GM12878 (cell line): ENCODE results near the gene TPRN. TPM values are rescaled to one million over a fixed set of nuclear protein-coding genes. Genes with fewer than 3 reads are reported as not detected.
A peak's percentile ranks its signal among the peaks of the same experiment; 100 is the strongest.

ENCODE experiments used
- ATAC-seq: fragments of 200-7000 bp; cut with Tn5 transposase; 3 replicates; pipeline ENCODE4 v1.9.1; 2020; ENCODE audit warnings: mild to moderate bottlenecking, moderate library complexity
- BruUV-seq: library from RNA; stranded (reverse); fragments of 400-500 nt; replicated peaks from 2 replicates; lab custom pipeline; 2021; lab: Mats Ljungman, UMichigan
- CTCF ChIA-PET: fragments of 300-600 bp; sonication (Branson Sonifier 250); formaldehyde crosslinking; extraction: SDS; loops from one replicate; lab custom pipeline; 2021; ENCODE audit warnings: inconsistent platforms; lab: Yijun Ruan, JAX
- POLR2A ChIA-PET: fragments of 350-600 bp; formaldehyde crosslinking; extraction: SDS; loops from one replicate; lab custom pipeline; 2021; ENCODE audit warnings: inconsistent platforms; lab: Charles Lee
- RAD21 ChIA-PET: fragments of 300-600 bp; sonication (Branson Sonifier 250); formaldehyde crosslinking; loops from one replicate; lab custom pipeline; 2023; ENCODE audit warnings: antibody characterized with exemption; ENCODE audit not compliant: unreplicated experiment; lab: Charles Lee
- SMC1A ChIA-PET: fragments of 300-600 bp; sonication (Branson Sonifier 250); formaldehyde crosslinking; loops from one replicate; lab custom pipeline; 2023; ENCODE audit not compliant: unreplicated experiment, uncharacterized antibody; lab: Charles Lee
- DNase-seq: peaks from one replicate; pipeline ENCODE4 v3.0.0-alpha.2; 2011; ENCODE audit warnings: low read depth, low spot score
- FAIRE-seq: peaks from 3 replicates; lab custom pipeline; 2011; peaks lifted over from hg19 to GRCh38; lab: Jason Lieb, UNC
- H2AFZ ChIP-seq: 2 replicates; pipeline ENCODE4 v1.6.0; 2011; ENCODE audit warnings: low read depth, low read length, control low read depth; ENCODE audit not compliant: control insufficient read depth
- H3K27ac ChIP-seq: 2 replicates; pipeline ENCODE4 v1.5.1; 2011; ENCODE audit warnings: control low read depth; ENCODE audit not compliant: control insufficient read depth, insufficient read depth
- H3K27me3 ChIP-seq, 2 experiments: replicated peaks in 1 of 2; 2 replicates each; pipeline versions ENCODE4 v1.6.0 to v1.6.1; 2011; ENCODE audit warnings: low read length in 1 of 2; ENCODE audit not compliant: control insufficient read depth in 2 of 2, insufficient read depth in 2 of 2
- H3K36me3 ChIP-seq, 2 experiments: 2 replicates each; pipeline ENCODE4 v1.5.1; 2011; ENCODE audit warnings: low read length in 1 of 2; ENCODE audit not compliant: control insufficient read depth in 2 of 2, insufficient read depth in 2 of 2
- H3K4me1 ChIP-seq: 2 replicates; pipeline ENCODE4 v1.6.1; 2011; ENCODE audit warnings: mild to moderate bottlenecking, low read length, moderate library complexity, mixed read lengths; ENCODE audit not compliant: control insufficient read depth, insufficient read depth
- H3K4me2 ChIP-seq: 2 replicates; pipeline ENCODE4 v1.6.0; 2011; ENCODE audit warnings: control low read depth; ENCODE audit not compliant: control insufficient read depth, insufficient read depth
- H3K4me3 ChIP-seq: fragments of 200-600 bp; sonication (generic); 2 replicates; pipeline ENCODE4 v1.5.1; 2016
- H3K79me2 ChIP-seq: 2 replicates; pipeline ENCODE4 v1.6.0; 2011; ENCODE audit warnings: low read length; ENCODE audit not compliant: control insufficient read depth, insufficient read depth
- H3K9ac ChIP-seq: 2 replicates; pipeline ENCODE4 v1.8.0; 2011; ENCODE audit warnings: low read length, control low read depth, mixed read lengths; ENCODE audit not compliant: control insufficient read depth, insufficient read depth
- H3K9me3 ChIP-seq: replicated peaks from 3 replicates; pipeline ENCODE4 v1.5.1; 2011; ENCODE audit warnings: mild to moderate bottlenecking, low read length; ENCODE audit not compliant: control insufficient read depth, insufficient read depth
- H4K20me1 ChIP-seq: 2 replicates; pipeline ENCODE4 v1.6.0; 2011; ENCODE audit not compliant: control insufficient read depth, insufficient read depth
- JUND ChIP-seq: IDR thresholded peaks from 2 replicates; pipeline ENCODE4 v1.6.1; 2012; ENCODE audit warnings: low read depth, mild to moderate bottlenecking, low read length, improper control_type of control experiment, moderate library complexity
- KAT2A ChIP-seq: conservative IDR thresholded peaks from 2 replicates; pipeline ENCODE4 v1.6.1; 2011; ENCODE audit warnings: low read depth, low read length; ENCODE audit not compliant: control insufficient read depth
- RB1 ChIP-seq: fragments of 450-650 bp; formaldehyde crosslinking; IDR thresholded peaks from 2 replicates; pipeline ENCODE4 v1.6.1; 2017; ENCODE audit warnings: mild to moderate bottlenecking, borderline replicate concordance
- RUNX3 ChIP-seq: IDR thresholded peaks from 2 replicates; pipeline ENCODE4 v1.6.1; 2012; ENCODE audit warnings: low read length, inconsistent platforms
- SP1 ChIP-seq: IDR thresholded peaks from one replicate; pipeline ENCODE4 v1.6.1; 2011; ENCODE audit warnings: low read depth, low read length
- TARDBP ChIP-seq: IDR thresholded peaks from 2 replicates; pipeline ENCODE4 v1.6.1; 2016; ENCODE audit warnings: borderline replicate concordance
- ZNF24 ChIP-seq: fragments of 450-650 bp; IDR thresholded peaks from 2 replicates; pipeline ENCODE4 v1.6.1; 2017; ENCODE audit warnings: antibody characterized with exemption, mild to moderate bottlenecking
- whole genome bisulfite sequencing: methylation state at CpG from one replicate; pipeline ENCODE4 v1.1.6; 2016; ENCODE audit warnings: low lambda C conversion rate; ENCODE audit not compliant: insufficient replicate concordance, insufficient coverage; ENCODE audit errors: missing lambda C conversion rate; 5-methylcytosine and 5-hydroxymethylcytosine counted together
- in situ Hi-C: fragments of 300-500 bp; cut with MboI; formaldehyde crosslinking; loops from 9 replicates; pipeline ENCODE4 v1.14.3; 2018; ENCODE audit warnings: mixed read lengths
- intact Hi-C: fragments of 100-400 bp; cut with micrococcal nuclease; formaldehyde crosslinking; loops from one replicate; pipeline ENCODE4 v1.14.2; 2022; ENCODE audit not compliant: unreplicated experiment
- polyA plus RNA-seq, 11 experiments: library from polyadenylated mRNA; depleted of rRNA in 4 of 11; unstranded in 6 of 11; stranded (reverse) in 5 of 11; fragments of >200 nt; fragmentation: Nextera tagmentation in 4 of 11; fragmentation: Illumina TruSeq in 1 of 11; extraction: Ambion mirVana in 4 of 11; extraction: Trizol in 1 of 11; gene quantifications; 1 replicate in 1 of 11; 2 replicates in 10 of 11; pipeline versions ENCODE4 v1.2.1 to v1.2.3, GENCODE V29; 2011 to 2016; ENCODE audit warnings: inconsistent platforms in 2 of 11, missing spikeins in 2 of 11, low read depth in 1 of 11
- total RNA-seq, 4 experiments: library from RNA; depleted of rRNA in 3 of 4; stranded (reverse); fragments of >200 nt in 3 of 4; fragmentation: Illumina TruSeq in 1 of 4; extraction: Trizol in 1 of 4; gene quantifications; 2 replicates each; pipeline versions ENCODE4 v1.2.1 to v1.2.3, GENCODE V29; 2013 to 2021
- TF ChIP-seq, protein P1 (sequence below): fragments of 450-650 bp; IDR thresholded peaks from 2 replicates; pipeline ENCODE4 v1.6.1; 2017; ENCODE audit warnings: borderline replicate concordance
- TF ChIP-seq, protein P2 (sequence below): IDR thresholded peaks from 2 replicates; pipeline ENCODE4 v1.6.1; 2011; ENCODE audit warnings: mild to moderate bottlenecking, low read depth, low read length, moderate library complexity; ENCODE audit not compliant: insufficient replicate concordance

Gene TPRN
- total and polyA plus RNA-seq, 10 of the 15 experiments (the other 5 are each of a cell fraction or from before 2014, with no cell fraction given), result 0.18 to 19.5 (median 3.1) TPM

GRCh38 chr9:137212520-137212919 is 12.0 kb upstream of the TPRN start:
- no peaks in the 10 kb centered on the region for H3K27me3 ChIP-seq
- no peaks in the 10 kb centered on the region for H3K9me3 ChIP-seq
- H3K27ac ChIP-seq, result no peak overlapping the region
- no peaks in the 10 kb centered on the region; the same call in 1 of the 2 replicates for H3K79me2 ChIP-seq
- SMC1A ChIA-PET, result no interaction called here
- H4K20me1 ChIP-seq, result no peaks in the 10 kb centered on the region
- BruUV-seq, result no TSS peak
- H3K36me3 ChIP-seq, result peaks cover 0 to 4% of the 10 kb centered on the region in 2 experiments; a peak in 3 of 4 replicates
- RAD21 ChIA-PET, result interaction anchor here (1.0 kb wide), 1 partner anchor 11 kb away, joined by 4 read pairs; no protein-coding TSS in a partner anchor
- DNase-seq, result no peak
- POLR2A ChIA-PET, result interaction anchor here (0.5 kb wide), 1 partner anchor 80 kb away, joined by 3 read pairs; no protein-coding TSS in a partner anchor
- H3K4me2 ChIP-seq, result no peak overlapping the region
- in situ Hi-C loops, result no loop called here
- peak; percentile 29; the same call in 2 of the 3 replicates for ATAC-seq
- no peak for FAIRE-seq
- no peak overlapping the region for H2AFZ ChIP-seq
- no peaks in the 10 kb centered on the region for H3K4me1 ChIP-seq
- TF ChIP-seq TARDBP, result no peak
- TF ChIP-seq JUND, result no peak
- TF ChIP-seq ZNF24, result no peak
- TF ChIP-seq SP1, result no peak
- TF ChIP-seq RUNX3, result no peak
- TF ChIP-seq, protein P1, sequence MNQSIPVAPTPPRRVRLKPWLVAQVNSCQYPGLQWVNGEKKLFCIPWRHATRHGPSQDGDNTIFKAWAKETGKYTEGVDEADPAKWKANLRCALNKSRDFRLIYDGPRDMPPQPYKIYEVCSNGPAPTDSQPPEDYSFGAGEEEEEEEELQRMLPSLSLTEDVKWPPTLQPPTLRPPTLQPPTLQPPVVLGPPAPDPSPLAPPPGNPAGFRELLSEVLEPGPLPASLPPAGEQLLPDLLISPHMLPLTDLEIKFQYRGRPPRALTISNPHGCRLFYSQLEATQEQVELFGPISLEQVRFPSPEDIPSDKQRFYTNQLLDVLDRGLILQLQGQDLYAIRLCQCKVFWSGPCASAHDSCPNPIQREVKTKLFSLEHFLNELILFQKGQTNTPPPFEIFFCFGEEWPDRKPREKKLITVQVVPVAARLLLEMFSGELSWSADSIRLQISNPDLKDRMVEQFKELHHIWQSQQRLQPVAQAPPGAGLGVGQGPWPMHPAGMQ, result no peak
- no peak for TF ChIP-seq RB1
- TF ChIP-seq, protein P2, sequence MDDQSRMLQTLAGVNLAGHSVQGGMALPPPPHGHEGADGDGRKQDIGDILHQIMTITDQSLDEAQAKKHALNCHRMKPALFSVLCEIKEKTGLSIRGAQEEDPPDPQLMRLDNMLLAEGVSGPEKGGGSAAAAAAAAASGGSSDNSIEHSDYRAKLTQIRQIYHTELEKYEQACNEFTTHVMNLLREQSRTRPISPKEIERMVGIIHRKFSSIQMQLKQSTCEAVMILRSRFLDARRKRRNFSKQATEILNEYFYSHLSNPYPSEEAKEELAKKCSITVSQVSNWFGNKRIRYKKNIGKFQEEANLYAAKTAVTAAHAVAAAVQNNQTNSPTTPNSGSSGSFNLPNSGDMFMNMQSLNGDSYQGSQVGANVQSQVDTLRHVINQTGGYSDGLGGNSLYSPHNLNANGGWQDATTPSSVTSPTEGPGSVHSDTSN, result no peak
- TF ChIP-seq KAT2A, result no peak
- no peak overlapping the region for H3K9ac ChIP-seq
- CTCF ChIA-PET, result no interaction called here
- intact Hi-C loops, result no loop called here
- H3K4me3 ChIP-seq, result no peak overlapping the region
- WGBS, result 95% methylated on average over 21 of the region's 21 CpGs
